Femur (tissue), 1 donor: Measurements from ENCODE around the gene IRX2.
A peak's percentile ranks its signal among the peaks of the same experiment; 100 is the strongest.

Experiments
- DNase-seq: peaks from one replicate; pipeline ENCODE4 v3.0.0-alpha.2; 2017

Gene IRX2

DNA sequence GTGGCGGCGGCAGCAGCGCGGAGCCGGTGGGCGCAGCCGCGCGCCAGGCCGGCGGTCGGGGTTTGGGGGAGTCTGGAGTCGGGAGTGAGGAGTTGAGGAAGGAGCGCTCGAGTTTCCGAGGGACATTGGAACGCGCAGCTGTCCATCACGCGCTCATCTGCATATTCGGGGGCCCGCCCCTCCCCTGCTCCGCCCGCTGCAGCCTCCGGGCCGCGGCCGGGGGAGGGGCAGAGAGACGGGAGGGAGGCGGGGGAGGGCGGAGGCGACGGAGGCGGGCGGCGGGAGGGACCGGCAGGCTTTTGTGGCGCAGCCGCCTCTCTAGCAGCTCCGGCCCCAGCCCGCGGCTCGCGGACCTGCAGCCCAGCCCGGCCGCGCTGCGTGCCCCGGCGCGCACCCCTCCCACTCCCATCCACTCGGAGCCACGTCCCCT, at the start of gene IRX2:
Gene IRX2, minus strand, starts transcription at position 86 of the 430 bp plus-strand sequence. CDS start 264 bp downstream, outside the sequence.
- DNase-seq: peak; percentile 91

DNA sequence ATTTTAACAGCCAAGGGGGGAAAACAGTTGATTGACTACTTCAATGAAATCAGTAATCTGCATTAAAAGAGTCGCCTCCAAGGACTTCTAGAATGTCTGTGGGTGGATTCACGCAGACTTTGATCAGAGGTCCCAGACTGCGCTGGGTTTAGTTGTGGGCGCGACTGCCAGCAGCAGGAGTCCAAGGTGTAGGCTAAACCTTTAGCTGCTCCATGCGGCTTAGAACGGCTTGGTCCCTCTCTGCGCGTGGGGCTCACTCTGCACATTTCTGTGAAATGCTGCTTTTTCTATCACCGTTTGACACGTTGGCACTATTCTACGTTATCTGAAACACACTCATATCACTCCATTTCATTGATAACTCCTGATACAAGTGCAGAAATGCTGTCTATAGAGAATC, 48.6 kb upstream of the IRX2 start:
- DNase-seq: no peak

DNA sequence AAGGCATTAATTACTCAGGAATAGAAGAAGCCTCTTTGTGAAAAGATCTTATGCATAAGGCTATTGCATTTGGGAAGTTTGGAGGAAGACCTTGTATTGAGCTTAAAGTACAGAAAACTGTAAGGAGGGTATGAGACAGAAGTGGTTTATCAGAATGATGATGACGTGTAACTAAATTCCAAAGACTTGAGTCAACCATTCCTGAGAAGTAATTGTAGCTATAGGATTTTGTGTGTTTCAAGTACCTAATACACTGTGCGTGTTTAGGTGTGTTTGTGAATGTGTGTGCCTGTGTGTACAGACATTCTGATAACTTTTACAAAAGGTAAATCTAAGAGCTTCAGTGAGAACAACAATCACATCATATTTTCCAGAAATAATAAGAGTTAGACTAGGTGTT, 46.5 kb upstream of the IRX2 start:
- DNase-seq: no peak

DNA sequence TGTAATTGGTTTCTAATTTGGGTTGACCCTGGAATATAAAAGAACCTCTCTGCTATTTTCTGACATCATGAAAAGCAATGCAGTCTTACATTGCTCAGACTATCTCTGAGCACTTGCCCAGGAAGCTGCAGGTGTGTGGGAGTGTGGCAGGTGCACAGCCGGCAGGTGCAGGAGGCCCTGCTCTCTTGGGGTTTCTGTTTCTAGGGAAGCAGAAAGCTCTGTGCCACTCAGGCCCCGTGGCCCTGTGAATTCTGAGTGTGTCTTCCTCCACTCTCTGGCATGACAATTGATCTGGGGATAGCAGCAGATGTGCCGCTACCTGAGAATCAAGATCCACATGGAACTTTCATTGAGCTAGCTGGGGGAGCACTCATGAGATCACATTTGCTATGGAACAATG, 45.7 kb upstream of the IRX2 start:
- no peak for DNase-seq

DNA sequence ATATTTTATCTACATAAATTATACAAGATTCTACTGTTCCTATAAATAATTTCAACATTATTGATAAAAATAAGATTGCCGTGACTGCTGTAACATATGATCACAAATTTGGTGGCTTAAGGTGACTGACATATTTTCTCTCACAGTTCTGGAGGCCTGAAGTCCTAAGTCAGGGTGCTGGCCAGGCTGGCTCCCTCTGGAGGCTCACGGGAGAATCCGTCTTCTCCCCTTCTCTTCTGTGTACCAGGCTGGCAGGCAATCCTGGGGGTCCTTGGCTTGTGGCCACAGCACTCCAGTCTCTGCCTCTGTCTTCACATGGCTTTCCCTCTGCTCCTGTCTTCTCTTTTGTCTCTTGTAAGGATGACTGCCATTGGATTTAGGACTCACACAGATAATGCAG, 31.7 kb upstream of the IRX2 start:
- DNase-seq: no peak

DNA sequence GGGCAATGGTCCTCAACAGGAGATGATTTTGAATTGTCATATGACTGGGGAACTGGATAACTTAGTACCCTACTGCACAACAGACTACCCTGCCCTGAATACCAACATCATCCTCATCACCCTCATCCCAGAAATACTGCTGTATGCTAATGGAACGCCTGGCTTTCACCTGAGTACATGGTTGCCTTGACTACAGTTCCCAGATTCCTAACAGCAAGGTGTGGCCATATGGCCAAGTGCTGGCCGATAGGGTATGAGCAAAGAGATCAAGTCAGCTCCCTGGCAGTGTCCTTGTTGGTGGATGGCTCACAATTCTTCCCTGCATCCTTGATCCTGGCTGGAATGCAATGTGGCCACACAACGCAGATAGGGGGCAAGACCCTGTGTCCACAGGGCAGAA, 31.2 kb upstream of the IRX2 start:
- no peak for DNase-seq

DNA sequence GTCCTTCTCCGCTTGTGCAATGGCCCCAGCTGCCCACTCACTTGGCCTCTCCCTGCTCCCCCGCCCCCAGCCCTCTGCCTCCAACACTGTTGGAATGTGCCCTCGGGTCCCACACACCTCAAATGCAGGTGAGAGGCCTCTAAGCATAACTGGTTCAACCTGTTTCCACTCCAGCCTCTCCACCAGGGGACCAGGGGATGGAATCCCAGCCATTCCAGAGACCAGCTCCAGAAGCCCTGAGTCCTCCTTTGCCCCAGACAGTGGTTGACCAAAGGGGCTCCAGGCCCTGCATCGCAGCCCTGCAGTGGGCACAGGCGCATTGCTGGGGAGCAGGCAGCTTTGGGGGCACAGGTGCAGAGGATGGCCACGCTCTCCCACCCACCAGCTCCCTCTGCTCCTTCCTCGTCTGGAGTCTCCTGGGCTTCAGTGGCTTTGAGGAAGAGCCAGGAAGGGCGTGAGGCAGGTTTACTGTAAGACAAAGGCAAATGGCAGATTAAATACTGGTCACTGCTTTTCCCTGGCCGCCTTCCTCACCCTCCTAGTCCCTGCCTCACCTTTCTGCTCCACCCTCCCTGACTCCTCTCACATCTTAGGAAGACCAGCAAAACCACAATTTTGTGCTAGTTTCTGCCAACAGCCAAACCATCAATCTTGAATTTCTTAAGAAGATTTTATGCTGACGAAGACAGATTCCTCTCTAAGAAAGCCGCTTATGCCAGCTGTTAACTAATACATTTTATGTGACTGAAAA, 29.1 kb upstream of the IRX2 start:
- no peak for DNase-seq

DNA sequence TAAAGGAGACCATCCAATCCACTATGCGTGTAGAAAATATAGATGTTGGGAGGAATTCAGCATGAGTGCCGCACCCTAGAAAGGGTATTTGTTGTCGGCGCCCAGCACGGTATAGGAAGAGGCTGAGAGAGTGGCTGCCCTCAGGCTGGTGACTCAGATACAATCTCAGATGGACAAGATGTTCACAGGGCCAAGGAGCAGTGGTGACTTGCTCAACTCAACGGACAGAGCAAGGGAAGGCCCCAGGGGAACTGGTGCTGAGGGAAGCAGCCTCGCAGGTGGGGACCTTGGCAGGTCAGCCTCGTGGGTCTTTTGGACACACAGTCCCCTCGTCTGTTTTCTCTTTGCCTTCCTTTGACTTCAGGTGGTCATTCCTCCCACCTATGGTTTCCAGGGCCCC, 28.0 kb upstream of the IRX2 start:
- DNase-seq: no peak

DNA sequence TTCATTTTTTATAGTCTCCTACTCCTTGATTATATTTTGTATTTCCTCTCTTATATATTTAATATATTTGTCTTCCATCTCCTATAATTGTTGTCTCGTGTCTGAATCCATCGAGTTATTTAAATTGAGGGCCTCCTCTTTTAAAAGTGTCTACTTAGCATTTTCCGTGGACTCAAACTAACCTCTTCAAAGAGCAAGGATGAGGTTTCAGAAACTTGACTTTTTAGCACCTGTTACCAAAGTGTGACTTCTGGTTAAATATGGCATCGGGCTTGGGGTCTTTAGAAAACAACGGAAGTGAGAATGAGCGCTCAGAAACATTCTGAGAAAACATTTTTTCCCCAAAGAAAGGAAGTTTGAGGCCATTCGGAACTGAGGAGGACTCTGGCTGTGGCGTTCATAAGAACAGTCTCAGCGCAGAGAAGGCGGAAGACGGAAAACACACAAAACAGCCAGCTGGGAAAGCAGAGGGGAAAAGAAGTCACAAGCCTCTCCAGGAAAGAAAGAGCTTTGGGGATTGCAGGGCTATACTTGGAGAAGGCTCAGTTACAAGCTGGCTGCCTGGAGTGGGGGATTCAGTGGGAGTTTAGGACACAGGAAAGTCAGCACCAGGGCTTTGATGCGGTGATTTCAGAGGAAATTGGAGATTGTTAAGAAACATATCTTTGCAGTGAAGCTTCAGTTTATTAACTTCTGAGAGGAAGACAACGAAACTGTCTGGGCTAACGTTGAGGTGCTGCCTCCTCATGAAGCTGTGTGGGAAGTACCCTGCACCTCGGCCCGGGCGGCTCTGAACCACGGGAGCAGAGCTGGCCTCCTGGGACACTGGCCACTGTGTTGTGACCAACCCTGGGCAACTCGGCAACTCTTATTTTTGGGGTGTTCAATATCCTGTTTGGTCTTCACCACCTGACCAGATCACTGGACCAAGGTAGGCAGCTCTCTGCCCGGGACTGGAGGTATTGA, 25.1 kb upstream of the IRX2 start:
- no peak for DNase-seq

DNA sequence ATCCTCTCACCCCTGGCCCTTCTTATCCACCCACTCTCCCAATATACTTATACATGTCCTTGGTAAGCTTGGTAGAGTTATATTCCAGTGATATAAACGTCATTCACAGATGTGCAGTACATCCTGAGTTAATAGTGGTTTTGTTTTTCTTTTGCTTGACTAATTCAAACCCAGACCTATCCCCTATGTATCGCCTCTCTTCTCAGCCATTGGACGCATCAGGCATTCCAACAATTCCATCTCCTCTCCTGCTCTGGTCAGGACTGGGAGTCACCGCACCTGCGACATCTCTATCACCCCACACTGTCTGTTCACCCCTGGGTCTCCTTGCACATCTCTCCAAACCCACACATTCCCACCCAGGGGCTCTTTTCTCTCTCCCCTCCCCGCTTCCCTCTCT, 21.9 kb upstream of the IRX2 start:
- DNase-seq: no peak

DNA sequence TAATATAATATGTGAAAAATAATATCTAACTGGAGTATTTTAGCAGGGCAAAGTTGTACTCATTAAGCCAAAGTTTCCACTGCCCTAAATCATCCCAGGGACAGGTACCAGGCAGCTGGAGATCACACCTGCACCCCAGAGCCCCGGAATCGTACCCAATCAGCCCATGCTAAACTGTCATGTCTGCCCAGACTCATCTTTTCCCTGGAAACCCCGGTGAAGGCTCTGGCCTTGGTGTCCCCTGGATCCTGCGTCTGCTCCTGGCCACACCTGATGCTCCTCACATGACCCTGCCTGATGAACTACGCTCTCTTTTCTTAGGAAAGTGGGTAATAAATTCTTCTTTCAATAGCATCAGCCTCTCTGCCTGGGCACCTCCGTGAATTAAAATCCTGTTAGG, 15.6 kb upstream of the IRX2 start:
- DNase-seq: no peak

DNA sequence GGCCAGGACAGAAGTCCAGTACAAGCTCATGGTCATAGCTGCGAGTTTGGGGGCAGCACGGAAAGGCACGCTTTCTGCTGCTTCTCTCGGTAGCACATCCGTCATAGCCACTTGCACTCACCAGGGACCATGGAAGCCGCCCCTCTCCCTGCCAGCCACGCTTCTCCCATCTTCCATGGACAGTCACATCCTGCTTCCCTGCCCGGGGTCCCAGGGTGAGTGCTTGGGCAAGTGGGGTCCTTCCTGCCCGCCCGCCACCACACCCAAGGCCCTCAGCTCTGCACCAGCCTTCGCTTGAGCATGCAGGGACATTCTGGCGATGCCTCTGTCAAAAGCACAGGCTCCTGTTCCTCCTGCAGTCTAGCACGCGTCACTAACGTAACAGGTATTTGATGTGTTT, 13.1 kb upstream of the IRX2 start:
- DNase-seq: no peak

DNA sequence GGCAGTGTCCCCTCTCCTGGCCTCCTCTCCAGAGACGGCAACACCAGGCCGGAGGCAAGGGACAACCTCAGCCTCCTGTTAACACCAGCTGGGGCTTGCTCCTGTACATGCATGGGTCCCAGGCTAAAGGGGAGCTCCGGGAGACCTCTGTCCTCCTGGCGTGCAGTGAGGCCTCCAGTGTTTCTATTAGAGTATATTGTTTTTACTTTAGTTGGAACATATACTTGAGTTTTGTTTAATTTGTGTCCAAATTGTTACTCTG, 12.0 kb upstream of the IRX2 start:
- DNase-seq: no peak

DNA sequence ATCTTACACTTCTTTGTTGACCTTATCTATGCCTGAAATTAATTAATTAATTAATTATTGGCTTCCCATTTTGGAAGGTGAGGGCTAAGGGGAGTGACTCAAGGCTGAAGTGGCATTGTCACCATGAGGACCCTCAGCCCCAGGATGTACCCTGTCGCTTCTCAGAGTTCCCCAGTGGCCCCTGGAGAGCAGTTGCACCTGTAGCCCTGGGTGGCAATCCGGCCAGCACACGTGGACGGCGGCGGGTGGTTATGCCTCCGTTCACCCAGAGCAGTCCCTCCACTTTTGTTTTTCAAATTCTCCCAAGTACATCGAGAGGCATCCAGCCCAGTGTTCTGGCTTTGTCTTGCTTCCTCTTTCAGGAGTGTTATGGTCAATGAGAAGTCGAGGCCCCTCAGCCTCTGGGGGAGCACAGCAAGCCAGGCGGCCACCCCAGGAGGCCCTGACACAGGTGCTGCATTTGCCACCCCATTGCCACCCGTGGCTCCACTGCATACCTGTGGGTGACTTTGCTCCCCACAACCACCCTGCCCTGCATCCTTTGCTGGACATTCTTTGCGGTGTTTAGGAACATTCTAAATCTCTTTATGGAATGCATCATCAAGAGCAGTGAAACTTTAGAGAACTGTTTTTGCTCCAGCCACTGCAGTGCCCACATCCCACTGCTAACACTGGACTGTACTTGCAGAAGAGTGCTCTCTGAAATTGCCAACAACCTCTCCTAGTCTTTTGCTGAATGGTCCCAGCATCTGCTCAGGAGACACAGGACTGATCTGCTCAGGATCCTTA, 11.5 kb upstream of the IRX2 start:
- DNase-seq: no peak

DNA sequence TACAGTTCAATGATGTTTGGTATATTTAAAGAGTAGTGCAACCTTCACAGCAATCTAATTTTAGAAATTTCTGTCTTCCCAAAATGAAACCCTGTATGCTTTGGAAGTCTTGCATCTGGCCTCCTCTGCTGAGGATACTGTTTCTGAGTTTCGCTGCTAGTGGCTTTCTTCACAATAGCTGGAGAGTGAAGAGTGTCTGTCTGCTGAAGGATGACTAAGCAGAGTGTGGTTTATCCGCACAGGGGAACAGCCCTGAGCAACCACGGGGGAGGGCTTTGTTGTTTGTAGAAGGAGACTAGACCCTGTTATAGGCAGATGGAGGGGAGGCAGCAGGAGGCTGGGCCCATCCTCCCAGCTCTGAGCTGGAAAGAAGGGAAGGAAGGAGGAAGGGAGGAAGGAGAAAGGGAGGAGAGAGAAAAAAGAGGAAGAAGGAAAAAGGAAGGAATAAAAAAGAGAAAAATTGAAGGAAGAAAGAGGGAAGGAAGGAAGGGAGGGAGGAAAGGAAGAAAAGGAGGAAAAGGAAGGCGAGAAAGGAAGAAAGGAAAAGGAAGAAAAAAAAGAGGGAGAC, 10.5 kb upstream of the IRX2 start:
- no peak for DNase-seq

DNA sequence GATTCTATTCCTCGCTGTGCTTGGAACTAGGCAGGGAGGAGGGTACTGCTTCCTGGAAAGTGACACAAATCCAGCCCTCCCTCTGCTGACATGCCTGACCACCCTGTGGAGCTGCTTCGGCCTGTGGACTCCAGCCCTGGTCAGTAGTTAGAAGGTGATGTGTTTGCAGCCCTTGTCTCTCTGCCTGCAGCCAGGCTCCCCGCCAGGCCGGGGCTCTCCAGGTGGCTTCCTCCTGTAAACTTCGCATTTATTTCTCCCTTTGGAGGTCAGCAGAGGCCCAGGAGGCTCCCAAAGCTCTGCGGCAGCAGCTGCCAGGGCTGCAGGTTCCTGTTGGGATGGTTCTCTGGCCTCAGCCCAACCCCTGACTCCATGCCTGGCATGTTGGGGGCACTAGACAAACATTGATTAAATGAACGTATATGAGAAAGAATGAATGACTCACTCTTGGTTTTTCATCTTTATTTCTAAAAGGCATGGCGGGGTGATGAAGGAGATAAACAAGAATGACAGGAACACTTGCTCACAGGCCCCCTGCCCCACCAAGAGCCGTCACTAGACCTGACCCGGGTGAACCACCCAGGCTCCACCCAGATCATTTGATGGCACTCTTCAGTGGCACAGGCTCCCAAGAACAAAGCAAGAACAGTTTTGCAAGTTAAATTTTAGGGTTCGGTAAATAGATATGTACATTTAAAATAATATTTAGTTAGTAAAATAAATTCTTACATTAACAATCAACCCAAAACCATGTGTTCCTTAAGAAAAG, 8.4 kb upstream of the IRX2 start:
- DNase-seq: no peak

DNA sequence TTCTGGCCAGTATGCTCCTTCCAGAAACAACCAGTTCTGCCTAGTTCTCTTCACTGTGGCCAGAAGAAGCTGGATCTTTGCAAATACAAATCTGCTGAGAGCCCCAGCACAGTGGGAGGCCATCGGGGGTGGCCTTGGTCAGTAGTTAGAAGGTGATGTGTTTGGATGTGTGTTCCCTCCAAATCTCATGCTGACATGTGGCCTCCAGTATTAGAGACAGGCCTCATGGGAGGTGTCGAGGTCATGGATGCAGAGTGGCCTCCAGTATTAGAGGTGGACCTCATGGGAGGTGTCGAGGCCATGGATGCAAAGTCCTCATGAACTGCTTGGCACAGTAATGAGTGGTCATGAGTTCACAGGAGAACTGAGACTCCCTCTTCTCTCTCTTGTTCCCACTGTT, 7.6 kb upstream of the IRX2 start:
- DNase-seq: no peak

DNA sequence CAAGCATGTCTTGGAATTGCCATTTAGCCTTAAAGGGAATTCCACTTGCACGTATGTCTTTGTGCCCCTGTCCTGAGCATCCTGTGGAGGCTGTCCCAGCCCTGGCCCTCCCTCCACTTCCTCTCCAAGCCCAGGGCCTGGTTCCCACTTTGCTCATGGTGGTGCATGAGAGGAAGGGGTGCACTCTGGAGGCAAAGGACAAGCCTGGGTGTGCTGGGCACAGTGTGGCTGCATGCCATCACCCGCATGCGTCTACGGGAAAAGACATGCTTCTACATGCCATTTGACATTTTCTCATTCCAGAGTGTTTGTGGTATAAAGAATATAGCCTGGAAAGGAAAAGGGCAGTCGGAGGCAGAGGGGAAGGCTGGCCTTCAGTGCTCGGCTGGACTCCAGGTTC, 7.2 kb upstream of the IRX2 start:
- no peak for DNase-seq

DNA sequence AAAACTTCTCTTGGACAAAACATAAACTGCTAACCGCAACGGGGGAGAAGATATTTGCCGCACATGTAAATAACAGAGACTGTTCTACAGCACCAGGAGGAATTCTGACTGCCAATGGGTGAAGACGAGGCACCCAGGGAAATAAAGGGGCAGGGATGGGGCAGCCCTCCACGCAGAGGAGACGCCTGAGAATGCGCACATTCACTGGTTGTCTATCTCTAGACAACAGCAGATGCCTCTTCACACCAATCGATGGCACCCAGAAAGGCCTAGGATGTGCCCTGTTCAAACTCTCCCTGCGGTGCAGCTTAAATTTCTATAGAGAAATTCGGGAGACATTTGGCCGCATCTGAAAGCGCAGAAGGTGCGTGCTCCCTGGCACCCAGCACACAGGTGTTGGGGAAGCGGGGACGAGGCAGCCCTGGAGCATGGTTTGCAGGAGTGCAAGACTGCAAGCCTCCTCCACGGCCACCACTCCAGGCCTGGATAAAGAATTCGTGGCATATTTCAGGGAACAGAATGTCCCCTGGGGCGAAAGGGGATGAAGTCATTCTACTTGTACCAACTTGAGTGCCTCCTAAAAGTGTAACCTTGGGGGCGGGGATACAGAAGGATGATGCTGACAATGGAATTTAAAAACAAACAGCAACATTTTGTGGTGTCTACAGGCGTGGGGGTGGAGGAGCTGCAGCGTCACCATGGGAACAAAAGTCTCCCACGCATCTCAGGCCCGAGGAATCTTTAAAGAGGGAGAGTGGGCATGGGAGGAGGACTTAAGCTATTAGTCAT, 6.3 kb upstream of the IRX2 start:
- no peak for DNase-seq

DNA sequence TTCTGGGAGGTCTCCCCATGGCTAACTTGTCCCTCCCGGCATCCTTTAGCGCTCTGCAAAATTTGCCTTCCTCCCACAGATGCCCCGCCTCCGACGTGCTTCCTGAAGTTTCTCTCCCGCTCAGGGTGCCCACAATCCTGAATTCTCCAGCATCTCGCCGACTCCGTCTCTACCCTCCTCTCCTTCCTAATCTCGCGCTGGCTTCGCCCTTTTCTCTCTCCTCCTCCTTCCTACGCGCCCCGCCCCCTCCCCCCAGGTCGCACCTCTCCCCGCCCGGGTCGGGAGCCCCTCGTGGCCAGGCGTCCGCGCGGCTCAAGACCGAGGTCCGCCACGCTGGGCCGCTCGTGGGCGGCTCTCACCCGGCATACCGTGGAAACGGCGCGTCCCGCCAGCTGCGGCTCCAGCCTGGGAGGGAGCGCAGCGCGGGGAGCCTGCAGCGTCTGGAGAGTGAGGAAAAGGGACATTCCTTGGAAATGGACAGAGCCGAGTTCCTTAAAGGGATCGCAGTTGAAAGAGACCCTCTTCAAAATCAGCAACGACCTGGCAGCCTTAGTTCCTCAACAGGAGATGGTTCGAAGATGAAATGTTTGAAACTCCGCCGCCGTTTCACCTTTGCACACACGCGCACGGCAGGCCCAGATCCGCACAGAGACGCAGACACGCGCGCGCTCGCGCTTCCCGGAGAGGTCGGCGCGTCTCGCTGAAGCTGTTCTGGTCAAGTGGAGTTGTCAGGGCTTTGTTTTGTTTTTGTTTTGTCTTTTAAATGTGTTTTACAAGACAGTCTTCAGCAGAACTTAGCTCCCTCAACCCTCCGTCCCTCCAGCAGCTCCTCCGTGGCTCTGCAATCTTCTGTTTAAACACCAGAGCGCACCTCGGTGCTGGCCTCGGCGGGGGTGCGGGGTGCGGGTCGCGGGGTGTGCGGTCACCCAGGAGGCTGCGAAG, 5.0 kb upstream of the IRX2 start:
- no peak for DNase-seq
